Measurements from ENCODE around the gene LCAT.
"Not testable (repeated sequence)": the region's sequence is repeated elsewhere in the genome, so short reads cannot be mapped to it uniquely, and the experiment has no call there.

The LCAT gene

GRCh38 chr16:67923414-67924116, 20.4 kb downstream of the LCAT start:
- no peaks in the 10 kb centered on the region for H3K9me3 ChIP-seq (ENCODE audit: control insufficient read depth, insufficient read depth, low read length)
- H3K4me1 ChIP-seq (ENCODE audit: control insufficient read depth, insufficient read depth, low read length): no peaks in the 10 kb centered on the region
- no peak overlapping the region for H3K9ac ChIP-seq (ENCODE audit: low read depth, low read length)
- H3K4me3 ChIP-seq (ENCODE audit: low read depth, low read length): no peak overlapping the region
- no peaks in the 10 kb centered on the region for H3K27me3 ChIP-seq (ENCODE audit: control insufficient read depth, insufficient read depth, low read length)
- H3K36me3 ChIP-seq (ENCODE audit: control insufficient read depth, insufficient read depth, low read length): peaks cover 12% of the 10 kb centered on the region

GRCh38 chr16:67922740-67923139, 21.2 kb downstream of the LCAT start:
- Histone ChIP-seq H3K4me1 (ENCODE audit: control insufficient read depth, insufficient read depth, low read length) (no peaks in the 10 kb centered on the region), H3K36me3 (ENCODE audit: control insufficient read depth, insufficient read depth, low read length) (peaks cover 12% of the 10 kb centered on the region), H3K4me3 (ENCODE audit: low read depth, low read length) (no peak overlapping the region), H3K9me3 (ENCODE audit: control insufficient read depth, insufficient read depth, low read length) (no peaks in the 10 kb centered on the region), H3K9ac (ENCODE audit: low read depth, low read length) (no peak overlapping the region), H3K27me3 (ENCODE audit: control insufficient read depth, insufficient read depth, low read length) (no peaks in the 10 kb centered on the region)

- H3K9ac ChIP-seq (ENCODE audit: low read depth, low read length): no peak overlapping the region
These were observed 21.7 kb downstream of the LCAT start for GRCh38 chr16:67922221-67922620.

GRCh38 chr16:67919622-67920221, 24.2 kb downstream of the LCAT start:
- Histone ChIP-seq H3K36me3 (ENCODE audit: control insufficient read depth, insufficient read depth, low read length) (peaks cover 14% of the 10 kb centered on the region), H3K4me3 (ENCODE audit: low read depth, low read length) (no peak overlapping the region), H3K4me1 (ENCODE audit: control insufficient read depth, insufficient read depth, low read length) (peaks cover 5% of the 10 kb centered on the region), H3K27me3 (ENCODE audit: control insufficient read depth, insufficient read depth, low read length) (no peaks in the 10 kb centered on the region), H3K9me3 (ENCODE audit: control insufficient read depth, insufficient read depth, low read length) (no peaks in the 10 kb centered on the region), H3K9ac (ENCODE audit: low read depth, low read length) (no peak overlapping the region)

More at GRCh38 chr16:67922221-67922620, 21.7 kb downstream of the LCAT start:
- H3K4me3 ChIP-seq (ENCODE audit: low read depth, low read length): no peak overlapping the region
- no peaks in the 10 kb centered on the region for H3K27me3 ChIP-seq (ENCODE audit: control insufficient read depth, insufficient read depth, low read length)
- peaks cover 9% of the 10 kb centered on the region for H3K36me3 ChIP-seq (ENCODE audit: control insufficient read depth, insufficient read depth, low read length)
- H3K4me1 ChIP-seq (ENCODE audit: control insufficient read depth, insufficient read depth, low read length): no peaks in the 10 kb centered on the region
- H3K9me3 ChIP-seq (ENCODE audit: control insufficient read depth, insufficient read depth, low read length): no peaks in the 10 kb centered on the region

GRCh38 chr16:67917852-67918236, 26.1 kb downstream of the LCAT start:
- Histone ChIP-seq H3K36me3 (ENCODE audit: control insufficient read depth, insufficient read depth, low read length) (peaks cover 11% of the 10 kb centered on the region), H3K9me3 (ENCODE audit: control insufficient read depth, insufficient read depth, low read length) (no peaks in the 10 kb centered on the region), H3K4me3 (ENCODE audit: low read depth, low read length) (no peak overlapping the region), H3K9ac (ENCODE audit: low read depth, low read length) (no peak overlapping the region), H3K4me1 (ENCODE audit: control insufficient read depth, insufficient read depth, low read length) (peaks cover 5% of the 10 kb centered on the region), H3K27me3 (ENCODE audit: control insufficient read depth, insufficient read depth, low read length) (no peaks in the 10 kb centered on the region)

GRCh38 chr16:67917140-67917851, 26.6 kb downstream of the LCAT start:
- no peaks in the 10 kb centered on the region for H3K9me3 ChIP-seq (ENCODE audit: control insufficient read depth, insufficient read depth, low read length)
- peaks cover 11% of the 10 kb centered on the region for H3K36me3 ChIP-seq (ENCODE audit: control insufficient read depth, insufficient read depth, low read length)
- no peaks in the 10 kb centered on the region for H3K27me3 ChIP-seq (ENCODE audit: control insufficient read depth, insufficient read depth, low read length)
- H3K4me3 ChIP-seq (ENCODE audit: low read depth, low read length): no peak overlapping the region
- H3K4me1 ChIP-seq (ENCODE audit: control insufficient read depth, insufficient read depth, low read length): peaks cover 5% of the 10 kb centered on the region
- no peak overlapping the region for H3K9ac ChIP-seq (ENCODE audit: low read depth, low read length)

GRCh38 chr16:67915831-67916723, 27.8 kb downstream of the LCAT start:
- Histone ChIP-seq H3K36me3 (ENCODE audit: control insufficient read depth, insufficient read depth, low read length) (peaks cover 11% of the 10 kb centered on the region), H3K9me3 (ENCODE audit: control insufficient read depth, insufficient read depth, low read length) (no peaks in the 10 kb centered on the region), H3K9ac (ENCODE audit: low read depth, low read length) (no peak overlapping the region), H3K27me3 (ENCODE audit: control insufficient read depth, insufficient read depth, low read length) (no peaks in the 10 kb centered on the region), H3K4me1 (ENCODE audit: control insufficient read depth, insufficient read depth, low read length) (peaks cover 5% of the 10 kb centered on the region), H3K4me3 (ENCODE audit: low read depth, low read length) (no peak overlapping the region)

- H3K4me3 ChIP-seq (ENCODE audit: low read depth, low read length); H3K4me1 ChIP-seq (ENCODE audit: control insufficient read depth, insufficient read depth, low read length); H3K27me3 ChIP-seq (ENCODE audit: control insufficient read depth, insufficient read depth, low read length); H3K9me3 ChIP-seq (ENCODE audit: control insufficient read depth, insufficient read depth, low read length); H3K9ac ChIP-seq (ENCODE audit: low read depth, low read length): not testable (repeated sequence)
- H3K36me3 ChIP-seq (ENCODE audit: control insufficient read depth, insufficient read depth, low read length): peaks cover 11% of the 10 kb centered on the region
These were observed 28.5 kb downstream of the LCAT start for GRCh38 chr16:67915496-67915769.

GRCh38 chr16:67914758-67915495, 29.0 kb downstream of the LCAT start:
- Histone ChIP-seq H3K4me3 (ENCODE audit: low read depth, low read length) (no peak overlapping the region), H3K4me1 (ENCODE audit: control insufficient read depth, insufficient read depth, low read length) (peaks cover 5% of the 10 kb centered on the region), H3K9me3 (ENCODE audit: control insufficient read depth, insufficient read depth, low read length) (no peaks in the 10 kb centered on the region), H3K9ac (ENCODE audit: low read depth, low read length) (no peak overlapping the region), H3K36me3 (ENCODE audit: control insufficient read depth, insufficient read depth, low read length) (peaks cover 14% of the 10 kb centered on the region), H3K27me3 (ENCODE audit: control insufficient read depth, insufficient read depth, low read length) (no peaks in the 10 kb centered on the region)

GRCh38 chr16:67910158-67910557, 33.8 kb downstream of the LCAT start:
- Histone ChIP-seq H3K9ac (ENCODE audit: low read depth, low read length) (no peak overlapping the region), H3K4me3 (ENCODE audit: low read depth, low read length) (no peak overlapping the region), H3K27me3 (ENCODE audit: control insufficient read depth, insufficient read depth, low read length) (no peaks in the 10 kb centered on the region), H3K36me3 (ENCODE audit: control insufficient read depth, insufficient read depth, low read length) (peaks cover 15% of the 10 kb centered on the region), H3K9me3 (ENCODE audit: control insufficient read depth, insufficient read depth, low read length) (no peaks in the 10 kb centered on the region), H3K4me1 (ENCODE audit: control insufficient read depth, insufficient read depth, low read length) (peaks cover 2% of the 10 kb centered on the region)
